ENCODE results near the gene SPRY4. TPM values are rescaled to one million over a fixed set of nuclear protein-coding genes. Genes with fewer than 3 reads are reported as not detected.

The SPRY4 gene
- total and polyA plus RNA-seq, 4 donors, result 16.7 to 33.9 (median 23.2) TPM

GRCh38 chr5:142315096-142315900 lies 9.5 kb downstream of the SPRY4 start:
- H3K4me3 ChIP-seq, result no peak overlapping the region
- H3K4me1 ChIP-seq (ENCODE audit: control insufficient read depth in 5 of 5, insufficient read depth in 5 of 5, low read length in 5 of 5), result peaks cover 26 to 69% (median 39%) of the 10 kb centered on the region in 5 donors
- 86 to 90% methylated on average over 6 of the region's 6 CpGs for WGBS, 2 donors
- peaks cover 0 to 34% (median 21%) of the 10 kb centered on the region in 4 donors for H3K36me3 ChIP-seq (ENCODE audit: control insufficient read depth in 4 of 4, insufficient read depth in 4 of 4, low read length in 4 of 4)
- H3K27ac ChIP-seq (ENCODE audit: low read depth in 1 of 2, low read length in 1 of 2), result no peak overlapping the region
- ATAC-seq (ENCODE audit: insufficient read depth, low FRiP score) (no peak), DNase-seq (no peak)
- H3K27me3 ChIP-seq (ENCODE audit: control insufficient read depth in 3 of 3, insufficient read depth in 3 of 3, low read length in 2 of 3), result no peaks in the 10 kb centered on the region
- TF ChIP-seq CTCF (IDR thresholded peaks at IDR 0.05; ENCODE audit: control extremely low read depth, extremely low read depth), result no peak
- peak overlapping the region in 1 of 2 donors; percentile 6 for H3K9ac ChIP-seq (ENCODE audit: insufficient read depth in 1 of 2, low read length in 2 of 2)
- no peaks in the 10 kb centered on the region for H3K9me3 ChIP-seq (ENCODE audit: control insufficient read depth in 4 of 4, insufficient read depth in 3 of 4, low read length in 3 of 4)

GRCh38 chr5:142314606-142315005 lies 10.2 kb downstream of the SPRY4 start:
- peaks cover 0 to 40% (median 23%) of the 10 kb centered on the region in 4 donors for H3K36me3 ChIP-seq (ENCODE audit: control insufficient read depth in 4 of 4, insufficient read depth in 4 of 4, low read length in 4 of 4)
- H3K9me3 ChIP-seq (ENCODE audit: control insufficient read depth in 4 of 4, insufficient read depth in 3 of 4, low read length in 3 of 4), result no peaks in the 10 kb centered on the region
- no peak overlapping the region for H3K4me3 ChIP-seq
- H3K9ac ChIP-seq (ENCODE audit: insufficient read depth in 1 of 2, low read length in 2 of 2), result no peak overlapping the region
- DNase-seq (no peak), ATAC-seq (ENCODE audit: insufficient read depth, low FRiP score) (no peak)
- H3K27me3 ChIP-seq (ENCODE audit: control insufficient read depth in 3 of 3, insufficient read depth in 3 of 3, low read length in 2 of 3), result no peaks in the 10 kb centered on the region
- 83% methylated on average over 16 to 18 of the region's 18 CpGs for WGBS, 2 donors
- H3K4me1 ChIP-seq (ENCODE audit: control insufficient read depth in 5 of 5, insufficient read depth in 5 of 5, low read length in 5 of 5), result peaks cover 21 to 62% (median 36%) of the 10 kb centered on the region in 5 donors
- no peak for TF ChIP-seq CTCF (IDR thresholded peaks at IDR 0.05; ENCODE audit: control extremely low read depth, extremely low read depth)
- peak overlapping the region in 1 of 2 donors; percentile 60 for H3K27ac ChIP-seq (ENCODE audit: low read depth in 1 of 2, low read length in 1 of 2)

- Histone ChIP-seq H3K27ac (ENCODE audit: low read depth in 1 of 2, low read length in 1 of 2) (peak overlapping the region in 1 of 2 donors; percentile 60), H3K27me3 (ENCODE audit: control insufficient read depth in 3 of 3, insufficient read depth in 3 of 3, low read length in 2 of 3) (no peaks in the 10 kb centered on the region), H3K4me3 (no peak overlapping the region), H3K9ac (ENCODE audit: insufficient read depth in 1 of 2, low read length in 2 of 2) (no peak overlapping the region), H3K36me3 (ENCODE audit: control insufficient read depth in 4 of 4, insufficient read depth in 4 of 4, low read length in 4 of 4) (peaks cover 0 to 40% (median 24%) of the 10 kb centered on the region in 4 donors), H3K9me3 (ENCODE audit: control insufficient read depth in 4 of 4, insufficient read depth in 3 of 4, low read length in 3 of 4) (no peaks in the 10 kb centered on the region), H3K4me1 (ENCODE audit: control insufficient read depth in 5 of 5, insufficient read depth in 5 of 5, low read length in 5 of 5) (peaks cover 20 to 57% (median 35%) of the 10 kb centered on the region in 5 donors)
- no peak for ATAC-seq (ENCODE audit: insufficient read depth, low FRiP score)
- WGBS, 2 donors, result 76 to 81% methylated on average over 20 of the region's 20 CpGs
- TF ChIP-seq CTCF (IDR thresholded peaks at IDR 0.05; ENCODE audit: control extremely low read depth, extremely low read depth), result no peak
- no peak for DNase-seq
Observed at GRCh38 chr5:142314109-142314508, 10.7 kb downstream of the SPRY4 start.
